Measurements from ENCODE around the gene ATP5F1A.
"Not testable (repeated sequence)": the region's sequence is repeated elsewhere in the genome, so short reads cannot be mapped to it uniquely, and the experiment has no call there.

The ATP5F1A gene

GRCh38 chr18:46072959-46073358 lies 25.1 kb downstream of the ATP5F1A start:
- no peak for DNase-seq

GRCh38 chr18:46072376-46072867 lies 25.7 kb downstream of the ATP5F1A start:
- no peak for DNase-seq

GRCh38 chr18:46071653-46072375 lies 26.3 kb downstream of the ATP5F1A start, which contains the start of gene PSTPIP2:
PSTPIP2 (minus strand) TSS chr18:46072260; CDS start chr18:46072188, 72 bp downstream.
- peak; percentile 30 to 41 for DNase-seq

- DNase-seq, result peak; percentile 67 to 72
Observed at GRCh38 chr18:46070815-46071652, 27.1 kb downstream of the ATP5F1A start.

DNA sequence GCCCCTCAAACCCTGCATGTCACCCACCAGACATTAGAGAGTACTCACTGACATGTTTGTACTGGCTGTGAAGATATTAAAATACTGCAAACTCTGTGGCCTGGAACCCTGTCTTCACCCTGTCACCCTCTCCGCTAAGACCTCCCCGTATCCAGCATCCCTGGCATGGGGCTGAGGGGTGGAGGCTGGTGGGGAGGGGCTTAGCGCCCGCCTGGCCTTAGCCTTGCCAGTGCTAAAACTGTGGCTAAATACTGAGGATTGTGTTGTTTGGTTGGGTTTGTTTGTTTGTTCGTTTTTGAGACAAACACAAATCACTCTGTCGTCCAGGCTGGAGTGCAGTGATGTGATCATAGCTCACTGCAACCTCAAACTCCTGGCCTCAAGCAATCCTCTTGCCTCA lies 27.9 kb downstream of the ATP5F1A start:
- DNase-seq, result no peak

GRCh38 chr18:46069524-46069923 lies 28.6 kb downstream of the ATP5F1A start:
- DNase-seq, result no peak

- no peak for DNase-seq
Observed at GRCh38 chr18:46068763-46069162, 29.3 kb downstream of the ATP5F1A start.

DNA sequence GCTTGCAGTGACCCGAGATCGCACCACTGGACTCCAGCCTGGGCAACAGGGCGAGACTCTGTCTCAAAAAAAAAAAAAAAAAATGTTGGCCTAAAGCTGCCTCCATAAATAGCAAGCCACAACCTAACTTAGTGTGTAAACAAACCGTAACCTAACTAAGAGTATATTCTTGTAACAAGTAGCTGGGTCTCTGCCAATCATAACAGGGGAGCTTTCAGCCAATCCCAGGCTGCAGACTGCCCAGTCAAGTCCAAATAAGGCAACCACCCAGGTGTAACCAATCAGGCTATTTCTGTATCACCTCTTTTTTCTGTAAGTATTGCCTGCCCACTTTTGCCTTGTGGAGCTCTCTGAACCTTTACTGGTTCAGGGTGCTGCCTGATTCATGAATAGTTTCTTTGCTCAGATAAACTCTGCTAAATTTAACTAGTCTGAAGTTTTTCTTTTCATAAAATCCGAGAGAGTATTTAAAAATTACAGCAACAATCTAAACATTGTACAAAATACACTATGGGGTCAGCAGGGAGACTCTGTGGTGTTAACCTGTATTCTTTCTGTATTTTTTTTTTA lies 30.6 kb downstream of the ATP5F1A start:
- DNase-seq, result no peak

- no peak for DNase-seq
Observed at GRCh38 chr18:46062781-46063180, 35.3 kb downstream of the ATP5F1A start.

GRCh38 chr18:46061796-46062195 lies 36.3 kb downstream of the ATP5F1A start:
- DNase-seq, result no peak

GRCh38 chr18:46061387-46061786 lies 36.7 kb downstream of the ATP5F1A start:
- no peak for DNase-seq

DNA sequence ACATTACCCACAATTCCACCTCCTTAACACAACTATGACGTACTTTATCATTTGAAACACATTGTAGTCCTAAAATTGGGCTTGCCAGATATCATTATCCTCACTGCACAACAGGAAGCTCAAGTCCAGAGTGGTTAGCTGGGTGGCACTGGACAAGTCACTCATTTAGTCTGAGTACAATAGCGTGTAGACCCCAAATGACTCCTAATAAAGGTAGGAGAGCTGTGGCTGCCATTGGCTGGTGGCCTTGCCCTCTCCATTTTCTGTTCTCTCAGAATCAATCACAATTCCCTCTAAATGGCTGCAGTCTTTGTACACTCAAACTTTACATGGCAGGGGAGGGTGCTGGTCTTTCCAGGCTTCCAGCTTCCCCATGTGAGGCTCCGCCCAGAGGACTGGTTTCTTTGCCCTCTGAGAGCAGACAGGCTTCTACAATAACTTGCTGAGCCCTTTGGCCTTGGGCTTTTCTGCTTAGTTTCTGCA lies 37.7 kb downstream of the ATP5F1A start:
- DNase-seq, result no peak

- no peak for DNase-seq
Observed at GRCh38 chr18:46055838-46056230, 42.3 kb downstream of the ATP5F1A start.

GRCh38 chr18:46054956-46055837 lies 42.9 kb downstream of the ATP5F1A start:
- DNase-seq, result peak in 1 of 2 donors; percentile 50

GRCh38 chr18:46053368-46054095 lies 44.6 kb downstream of the ATP5F1A start:
- no peak for DNase-seq

DNA sequence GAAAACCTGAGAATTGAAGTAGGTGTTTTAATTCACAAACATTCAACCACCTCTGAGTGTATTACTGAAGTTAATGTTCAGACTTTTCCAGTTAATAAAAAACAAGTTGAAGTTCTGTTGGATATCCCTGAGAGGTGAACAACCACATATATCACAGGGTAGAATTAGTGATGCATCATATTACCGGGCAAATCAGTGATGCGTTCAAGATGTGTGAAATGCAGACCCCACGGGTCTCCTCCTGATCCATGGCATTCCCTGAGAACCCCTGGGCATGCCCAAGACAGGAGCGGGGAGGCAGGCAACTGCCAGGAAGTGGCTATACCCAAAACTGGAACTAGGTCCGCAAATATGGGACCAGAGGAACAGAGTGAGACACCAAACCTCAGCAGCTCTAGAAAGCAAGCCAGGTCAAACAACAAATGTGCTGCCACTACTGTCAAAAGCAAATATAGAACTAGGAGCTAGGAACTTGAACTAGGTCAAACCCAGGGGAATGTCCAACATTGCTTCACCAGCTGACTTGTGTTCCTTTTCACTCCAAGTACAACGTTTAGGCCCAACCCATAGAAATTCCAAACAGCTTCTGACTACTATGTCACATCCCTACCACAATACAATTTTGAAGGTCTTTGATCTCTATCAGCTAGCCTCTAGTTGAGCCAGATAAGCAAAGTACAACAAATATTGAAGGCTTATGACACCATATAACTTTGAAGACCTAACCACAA lies 46.2 kb downstream of the ATP5F1A start:
- no peak for DNase-seq

- DNase-seq, result no peak
Observed at GRCh38 chr18:46050268-46050667, 47.8 kb downstream of the ATP5F1A start.

GRCh38 chr18:46048641-46049040 lies 49.5 kb downstream of the ATP5F1A start:
- DNase-seq, result no peak

DNA sequence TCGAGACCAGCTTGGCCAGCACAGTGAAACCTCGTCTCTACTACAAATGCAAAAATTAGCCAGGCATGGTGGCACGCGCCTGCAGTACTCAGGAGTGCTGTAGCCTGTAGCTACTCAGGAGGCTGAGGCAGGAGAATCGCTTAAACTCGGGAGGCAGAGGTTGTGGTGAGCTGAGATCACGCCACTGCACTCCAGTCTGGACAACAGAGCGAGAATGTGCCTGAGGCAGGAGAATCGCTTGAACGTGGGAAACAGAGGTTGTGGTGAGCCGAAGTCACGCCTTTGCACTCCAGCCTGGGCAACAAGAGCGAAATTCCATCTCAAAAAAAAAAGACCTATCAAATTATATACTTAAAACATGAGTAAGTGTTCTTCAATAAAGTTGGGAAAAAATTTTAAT lies 50.7 kb downstream of the ATP5F1A start:
- DNase-seq, result not testable (repeated sequence)

DNA sequence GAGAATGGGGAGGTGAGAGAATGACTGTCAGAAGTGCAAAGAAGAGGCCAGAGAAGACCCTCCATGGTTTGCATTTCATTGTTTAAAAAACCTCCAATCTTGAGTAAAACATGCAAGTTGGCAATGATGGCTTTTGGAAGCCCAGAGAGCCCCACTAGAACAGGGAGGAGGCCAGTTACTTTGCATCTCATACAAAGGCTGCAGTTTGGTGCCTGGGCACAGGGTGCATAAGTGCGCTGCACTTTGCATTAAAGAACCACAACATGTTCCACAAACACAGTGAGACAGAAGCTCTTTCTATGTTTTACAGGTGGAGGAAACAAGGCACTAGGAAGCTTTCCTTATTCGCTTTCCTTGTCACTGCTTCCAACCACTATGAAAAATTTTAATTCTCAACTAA lies 51.4 kb downstream of the ATP5F1A start:
- no peak for DNase-seq

- no peak for DNase-seq
Observed at GRCh38 chr18:46046126-46046525, 52.0 kb downstream of the ATP5F1A start.
